WTC11 (cell line): ENCODE data around the gene ERCC8. TPM values are rescaled to one million over a fixed set of nuclear protein-coding genes. Genes with fewer than 3 reads are reported as not detected.

Source experiments
- ATAC-seq: fragments of 200-7000 bp; cut with Tn5 transposase; 2 replicates; pipeline ENCODE4 v1.10.0; 2021; ENCODE audit warnings: mild to moderate bottlenecking, moderate library complexity
- CTCF ChIA-PET: fragments of 300-600 bp; sonication (Branson Sonifier 250); formaldehyde crosslinking; loops from one replicate; lab custom pipeline; 2021; ENCODE audit warnings: antibody characterized with exemption; lab: Charles Lee
- POLR2A ChIA-PET: fragments of 350-600 bp; sonication (Branson Sonifier 250); formaldehyde crosslinking; loops from one replicate; lab custom pipeline; 2021; ENCODE audit warnings: antibody characterized with exemption; lab: Charles Lee
- DNase-seq: peaks from one replicate; pipeline ENCODE4 v3.0.0; 2021; ENCODE audit warnings: low spot score
- H3K27ac Mint-ChIP-seq: 2 replicates; pipeline ENCODE4 v1.8.0; 2021; ENCODE audit warnings: mixed read lengths
- H3K27me3 Mint-ChIP-seq: 2 replicates; pipeline ENCODE4 v1.8.0; 2021; ENCODE audit warnings: low read depth, mild to moderate bottlenecking, moderate library complexity, mixed read lengths
- H3K36me3 Mint-ChIP-seq: 2 replicates; pipeline ENCODE4 v1.8.0; 2021; ENCODE audit warnings: mixed read lengths
- H3K4me1 Mint-ChIP-seq: 2 replicates; pipeline ENCODE4 v1.8.0; 2022; ENCODE audit warnings: mixed read lengths
- H3K4me3 Mint-ChIP-seq: 2 replicates; pipeline ENCODE4 v1.8.0; 2021; ENCODE audit warnings: mild to moderate bottlenecking, moderate library complexity, mixed read lengths
- H3K9me3 Mint-ChIP-seq: 2 replicates; pipeline ENCODE4 v1.8.0; 2021; ENCODE audit warnings: mixed read lengths
- ATF1 ChIP-seq: sonication (generic); formaldehyde crosslinking; IDR thresholded peaks from 2 replicates; pipeline ENCODE4 v1.8.1; 2023; ENCODE audit warnings: mild to moderate bottlenecking, moderate library complexity, missing genetic modification reagents
- FOXJ3 ChIP-seq: sonication (generic); formaldehyde crosslinking; IDR thresholded peaks from 2 replicates; pipeline ENCODE4 v1.9.0; 2021; ENCODE audit warnings: missing genetic modification reagents, mild to moderate bottlenecking, borderline replicate concordance
- FOXK1 ChIP-seq: sonication (generic); formaldehyde crosslinking; IDR thresholded peaks from 2 replicates; pipeline ENCODE4 v1.8.0; 2022; ENCODE audit warnings: mild to moderate bottlenecking, moderate library complexity, missing genetic modification reagents
- FOXP1 ChIP-seq: sonication (generic); formaldehyde crosslinking; IDR thresholded peaks from 2 replicates; pipeline ENCODE4 v1.8.0; 2022; ENCODE audit warnings: missing genetic modification reagents, mild to moderate bottlenecking, moderate library complexity, borderline replicate concordance
- GRHL2 ChIP-seq: fragments of 250-450 bp; sonication (Bioruptor Pico); IDR thresholded peaks from 2 replicates; pipeline ENCODE4 v1.8.0; 2022; ENCODE audit warnings: mild to moderate bottlenecking, moderate library complexity; ENCODE audit not compliant: insufficient replicate concordance, severe bottlenecking
- MXD4 ChIP-seq: fragments of 250-450 bp; sonication (Bioruptor Pico); IDR thresholded peaks from 2 replicates; pipeline ENCODE4 v1.8.0; 2021; ENCODE audit warnings: mild to moderate bottlenecking, moderate library complexity, borderline replicate concordance
- PRRX2 ChIP-seq: fragments of 250-450 bp; sonication (Bioruptor Pico); IDR thresholded peaks from 2 replicates; pipeline ENCODE4 v1.8.0; 2021; ENCODE audit warnings: mild to moderate bottlenecking
- RELA ChIP-seq: sonication (generic); formaldehyde crosslinking; IDR thresholded peaks from 2 replicates; pipeline ENCODE4 v1.8.1; 2022; ENCODE audit warnings: missing genetic modification reagents, mild to moderate bottlenecking, borderline replicate concordance
- SMAD3 ChIP-seq: sonication (generic); formaldehyde crosslinking; IDR thresholded peaks from 2 replicates; pipeline ENCODE4 v1.8.0; 2022; ENCODE audit warnings: missing genetic modification reagents, mild to moderate bottlenecking, borderline replicate concordance
- TEAD4 ChIP-seq: sonication (generic); formaldehyde crosslinking; IDR thresholded peaks from 2 replicates; pipeline ENCODE4 v1.8.0; 2022; ENCODE audit warnings: mild to moderate bottlenecking, missing genetic modification reagents
- ZNF121 ChIP-seq: sonication (generic); formaldehyde crosslinking; IDR thresholded peaks from 2 replicates; pipeline ENCODE4 v1.8.0; 2023; ENCODE audit warnings: missing genetic modification reagents
- ZNF138 ChIP-seq: sonication (generic); formaldehyde crosslinking; conservative IDR thresholded peaks from 2 replicates; pipeline ENCODE4 v1.8.1; 2022; ENCODE audit warnings: mild to moderate bottlenecking, moderate library complexity, missing genetic modification reagents
- ZNF423 ChIP-seq: fragments of 250-450 bp; sonication (Bioruptor Pico); IDR thresholded peaks from 2 replicates; pipeline ENCODE4 v2.1.2; 2022; ENCODE audit warnings: mild to moderate bottlenecking, moderate library complexity
- ZNF671 ChIP-seq: fragments of 250-450 bp; sonication (Bioruptor Pico); IDR thresholded peaks from 2 replicates; pipeline ENCODE4 v1.8.0; 2021; ENCODE audit warnings: mild to moderate bottlenecking
- total RNA-seq: library from RNA; stranded (reverse); gene quantifications from 3 replicates; pipeline ENCODE4 v1.2.3, GENCODE V29; 2021
- TF ChIP-seq, protein P1 (sequence below): sonication (generic); formaldehyde crosslinking; IDR thresholded peaks from 2 replicates; pipeline ENCODE4 v1.8.1; 2023; ENCODE audit warnings: mild to moderate bottlenecking, missing genetic modification reagents, moderate library complexity
- TF ChIP-seq, protein P2 (sequence below): fragments of 250-450 bp; sonication (Bioruptor Pico); IDR thresholded peaks from 2 replicates; pipeline ENCODE4 v1.9.0; 2021; ENCODE audit warnings: mild to moderate bottlenecking
- TF ChIP-seq, protein P3 (sequence below): sonication (generic); formaldehyde crosslinking; IDR thresholded peaks from 2 replicates; pipeline ENCODE4 v1.8.0; 2022; ENCODE audit warnings: mild to moderate bottlenecking, missing genetic modification reagents
- TF ChIP-seq, protein P4 (sequence below): fragments of 250-450 bp; sonication (Bioruptor Pico); IDR thresholded peaks from 2 replicates; pipeline ENCODE4 v1.9.0; 2021; ENCODE audit warnings: mild to moderate bottlenecking, borderline replicate concordance
- TF ChIP-seq, protein P5 (sequence below): sonication (generic); formaldehyde crosslinking; IDR thresholded peaks from 2 replicates; pipeline ENCODE4 v1.8.1; 2022; ENCODE audit warnings: low read depth, mild to moderate bottlenecking, moderate library complexity, missing genetic modification reagents, borderline replicate concordance
- TF ChIP-seq, protein P6 (sequence below): sonication (generic); formaldehyde crosslinking; IDR thresholded peaks from 2 replicates; pipeline ENCODE4 v1.8.0; 2022; ENCODE audit warnings: missing genetic modification reagents

The ERCC8 gene
- total RNA-seq, 1 experiment from 2014 or later: 14.6 TPM

DNA sequence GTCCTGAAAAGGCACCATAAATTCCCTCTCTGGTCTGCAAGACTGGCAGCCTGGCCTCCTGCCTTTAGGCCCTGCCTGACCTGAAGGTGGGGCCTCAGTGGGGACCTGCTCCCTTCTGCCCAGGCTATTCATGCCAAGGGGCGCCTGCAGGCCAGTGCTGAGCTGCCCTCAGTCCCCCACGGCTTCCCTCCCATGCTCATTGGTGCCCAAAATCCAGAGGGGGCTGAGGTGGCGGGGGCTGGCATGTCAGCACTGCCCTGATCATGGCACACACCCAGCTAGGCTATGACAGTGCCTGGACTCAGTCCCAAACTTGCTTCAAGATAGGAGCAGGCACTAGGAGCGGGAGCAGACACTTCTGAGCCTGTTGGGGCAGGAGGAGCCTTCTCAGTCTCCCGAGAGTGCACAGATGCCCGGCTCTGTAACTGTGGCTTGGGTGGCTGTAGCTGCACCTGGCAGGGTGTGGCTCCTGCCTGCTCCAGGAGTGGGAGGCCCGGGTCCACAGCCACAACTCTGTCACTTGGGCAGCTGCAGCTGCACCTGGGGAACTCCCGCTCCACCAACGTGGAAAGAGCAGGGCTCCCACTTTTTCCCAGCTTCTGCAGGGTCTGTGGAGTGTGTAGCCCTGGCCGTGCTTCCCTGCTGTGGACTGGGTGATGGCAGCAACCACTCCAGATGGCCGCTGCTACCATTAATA, 49.2 kb upstream of the ERCC8 start (continued):
- TF ChIP-seq, protein P1, sequence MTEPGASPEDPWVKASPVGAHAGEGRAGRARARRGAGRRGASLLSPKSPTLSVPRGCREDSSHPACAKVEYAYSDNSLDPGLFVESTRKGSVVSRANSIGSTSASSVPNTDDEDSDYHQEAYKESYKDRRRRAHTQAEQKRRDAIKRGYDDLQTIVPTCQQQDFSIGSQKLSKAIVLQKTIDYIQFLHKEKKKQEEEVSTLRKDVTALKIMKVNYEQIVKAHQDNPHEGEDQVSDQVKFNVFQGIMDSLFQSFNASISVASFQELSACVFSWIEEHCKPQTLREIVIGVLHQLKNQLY (CRISPR knock-in tag): no peak
- TF ChIP-seq MXD4 (CRISPR knock-in tag) (no peak), PRRX2 (CRISPR knock-in tag) (no peak)
- TF ChIP-seq, protein P2, sequence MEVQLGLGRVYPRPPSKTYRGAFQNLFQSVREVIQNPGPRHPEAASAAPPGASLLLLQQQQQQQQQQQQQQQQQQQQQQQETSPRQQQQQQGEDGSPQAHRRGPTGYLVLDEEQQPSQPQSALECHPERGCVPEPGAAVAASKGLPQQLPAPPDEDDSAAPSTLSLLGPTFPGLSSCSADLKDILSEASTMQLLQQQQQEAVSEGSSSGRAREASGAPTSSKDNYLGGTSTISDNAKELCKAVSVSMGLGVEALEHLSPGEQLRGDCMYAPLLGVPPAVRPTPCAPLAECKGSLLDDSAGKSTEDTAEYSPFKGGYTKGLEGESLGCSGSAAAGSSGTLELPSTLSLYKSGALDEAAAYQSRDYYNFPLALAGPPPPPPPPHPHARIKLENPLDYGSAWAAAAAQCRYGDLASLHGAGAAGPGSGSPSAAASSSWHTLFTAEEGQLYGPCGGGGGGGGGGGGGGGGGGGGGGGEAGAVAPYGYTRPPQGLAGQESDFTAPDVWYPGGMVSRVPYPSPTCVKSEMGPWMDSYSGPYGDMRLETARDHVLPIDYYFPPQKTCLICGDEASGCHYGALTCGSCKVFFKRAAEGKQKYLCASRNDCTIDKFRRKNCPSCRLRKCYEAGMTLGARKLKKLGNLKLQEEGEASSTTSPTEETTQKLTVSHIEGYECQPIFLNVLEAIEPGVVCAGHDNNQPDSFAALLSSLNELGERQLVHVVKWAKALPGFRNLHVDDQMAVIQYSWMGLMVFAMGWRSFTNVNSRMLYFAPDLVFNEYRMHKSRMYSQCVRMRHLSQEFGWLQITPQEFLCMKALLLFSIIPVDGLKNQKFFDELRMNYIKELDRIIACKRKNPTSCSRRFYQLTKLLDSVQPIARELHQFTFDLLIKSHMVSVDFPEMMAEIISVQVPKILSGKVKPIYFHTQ (CRISPR knock-in tag): no peak

DNA sequence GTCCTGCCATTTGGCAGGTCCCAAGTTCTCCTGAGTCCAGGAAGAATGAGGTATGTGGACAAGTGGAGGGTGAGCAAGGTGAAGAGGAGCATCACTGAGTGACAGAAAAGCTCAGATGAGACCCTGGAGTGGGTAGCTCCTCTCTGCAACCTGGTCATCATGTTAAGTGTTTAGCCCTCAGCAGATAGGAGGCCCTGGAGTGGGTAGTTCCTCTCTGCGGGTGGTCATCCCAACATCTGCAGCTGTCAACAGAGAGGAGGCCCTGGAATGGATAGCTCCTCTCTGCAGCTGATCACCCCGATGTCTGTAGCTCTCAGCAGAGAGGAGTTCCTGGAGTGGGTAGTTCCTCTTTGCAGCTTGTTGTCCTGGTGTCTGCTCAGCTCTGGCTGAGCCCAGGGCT, 48.6 kb upstream of the ERCC8 start:
- H3K36me3 Mint-ChIP-seq: peaks cover 30% of the 10 kb centered on the region
- no peak for ATAC-seq

DNA sequence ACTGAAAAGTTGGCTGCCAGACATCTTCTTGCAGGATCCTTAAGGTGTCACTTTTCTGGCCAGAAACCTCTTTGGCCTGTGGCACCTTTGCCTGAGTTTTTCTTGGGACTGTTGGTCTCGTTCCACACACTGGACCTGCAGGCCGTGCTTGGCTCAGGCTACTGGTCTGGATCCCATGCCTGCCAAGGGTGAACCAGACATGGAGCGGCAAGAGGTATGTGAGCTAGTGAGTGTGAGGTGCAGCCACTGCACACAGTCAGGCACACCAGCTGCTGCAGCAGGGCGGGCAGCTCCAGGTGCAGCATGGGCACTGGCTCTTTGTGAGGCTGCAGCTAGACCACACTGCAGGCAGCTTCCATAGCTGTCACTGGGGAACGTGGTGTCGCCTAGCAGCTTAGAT, 48.0 kb upstream of the ERCC8 start:
- H3K36me3 Mint-ChIP-seq: peaks cover 30% of the 10 kb centered on the region
- ATAC-seq: no peak
- no peak overlapping the region for H3K27ac Mint-ChIP-seq
- no peaks in the 10 kb centered on the region for H3K27me3 Mint-ChIP-seq
- DNase-seq: no peak
- no peaks in the 10 kb centered on the region for H3K4me1 Mint-ChIP-seq
- H3K9me3 Mint-ChIP-seq: peaks cover 40% of the 10 kb centered on the region
- no peak overlapping the region for H3K4me3 Mint-ChIP-seq
- ChIA-PET POLR2A (no interaction called here), CTCF (no interaction called here)
- TF ChIP-seq ZNF138 (CRISPR knock-in tag): no peak
- TF ChIP-seq, protein P3, sequence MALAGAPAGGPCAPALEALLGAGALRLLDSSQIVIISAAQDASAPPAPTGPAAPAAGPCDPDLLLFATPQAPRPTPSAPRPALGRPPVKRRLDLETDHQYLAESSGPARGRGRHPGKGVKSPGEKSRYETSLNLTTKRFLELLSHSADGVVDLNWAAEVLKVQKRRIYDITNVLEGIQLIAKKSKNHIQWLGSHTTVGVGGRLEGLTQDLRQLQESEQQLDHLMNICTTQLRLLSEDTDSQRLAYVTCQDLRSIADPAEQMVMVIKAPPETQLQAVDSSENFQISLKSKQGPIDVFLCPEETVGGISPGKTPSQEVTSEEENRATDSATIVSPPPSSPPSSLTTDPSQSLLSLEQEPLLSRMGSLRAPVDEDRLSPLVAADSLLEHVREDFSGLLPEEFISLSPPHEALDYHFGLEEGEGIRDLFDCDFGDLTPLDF: no peak
- TF ChIP-seq, protein P4, sequence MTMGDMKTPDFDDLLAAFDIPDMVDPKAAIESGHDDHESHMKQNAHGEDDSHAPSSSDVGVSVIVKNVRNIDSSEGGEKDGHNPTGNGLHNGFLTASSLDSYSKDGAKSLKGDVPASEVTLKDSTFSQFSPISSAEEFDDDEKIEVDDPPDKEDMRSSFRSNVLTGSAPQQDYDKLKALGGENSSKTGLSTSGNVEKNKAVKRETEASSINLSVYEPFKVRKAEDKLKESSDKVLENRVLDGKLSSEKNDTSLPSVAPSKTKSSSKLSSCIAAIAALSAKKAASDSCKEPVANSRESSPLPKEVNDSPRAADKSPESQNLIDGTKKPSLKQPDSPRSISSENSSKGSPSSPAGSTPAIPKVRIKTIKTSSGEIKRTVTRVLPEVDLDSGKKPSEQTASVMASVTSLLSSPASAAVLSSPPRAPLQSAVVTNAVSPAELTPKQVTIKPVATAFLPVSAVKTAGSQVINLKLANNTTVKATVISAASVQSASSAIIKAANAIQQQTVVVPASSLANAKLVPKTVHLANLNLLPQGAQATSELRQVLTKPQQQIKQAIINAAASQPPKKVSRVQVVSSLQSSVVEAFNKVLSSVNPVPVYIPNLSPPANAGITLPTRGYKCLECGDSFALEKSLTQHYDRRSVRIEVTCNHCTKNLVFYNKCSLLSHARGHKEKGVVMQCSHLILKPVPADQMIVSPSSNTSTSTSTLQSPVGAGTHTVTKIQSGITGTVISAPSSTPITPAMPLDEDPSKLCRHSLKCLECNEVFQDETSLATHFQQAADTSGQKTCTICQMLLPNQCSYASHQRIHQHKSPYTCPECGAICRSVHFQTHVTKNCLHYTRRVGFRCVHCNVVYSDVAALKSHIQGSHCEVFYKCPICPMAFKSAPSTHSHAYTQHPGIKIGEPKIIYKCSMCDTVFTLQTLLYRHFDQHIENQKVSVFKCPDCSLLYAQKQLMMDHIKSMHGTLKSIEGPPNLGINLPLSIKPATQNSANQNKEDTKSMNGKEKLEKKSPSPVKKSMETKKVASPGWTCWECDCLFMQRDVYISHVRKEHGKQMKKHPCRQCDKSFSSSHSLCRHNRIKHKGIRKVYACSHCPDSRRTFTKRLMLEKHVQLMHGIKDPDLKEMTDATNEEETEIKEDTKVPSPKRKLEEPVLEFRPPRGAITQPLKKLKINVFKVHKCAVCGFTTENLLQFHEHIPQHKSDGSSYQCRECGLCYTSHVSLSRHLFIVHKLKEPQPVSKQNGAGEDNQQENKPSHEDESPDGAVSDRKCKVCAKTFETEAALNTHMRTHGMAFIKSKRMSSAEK (CRISPR knock-in tag): no peak
- no peak for TF ChIP-seq FOXP1
- no peak for TF ChIP-seq ATF1
- TF ChIP-seq ZNF671 (CRISPR knock-in tag): no peak
- no peak for TF ChIP-seq RELA
- TF ChIP-seq, protein P5, sequence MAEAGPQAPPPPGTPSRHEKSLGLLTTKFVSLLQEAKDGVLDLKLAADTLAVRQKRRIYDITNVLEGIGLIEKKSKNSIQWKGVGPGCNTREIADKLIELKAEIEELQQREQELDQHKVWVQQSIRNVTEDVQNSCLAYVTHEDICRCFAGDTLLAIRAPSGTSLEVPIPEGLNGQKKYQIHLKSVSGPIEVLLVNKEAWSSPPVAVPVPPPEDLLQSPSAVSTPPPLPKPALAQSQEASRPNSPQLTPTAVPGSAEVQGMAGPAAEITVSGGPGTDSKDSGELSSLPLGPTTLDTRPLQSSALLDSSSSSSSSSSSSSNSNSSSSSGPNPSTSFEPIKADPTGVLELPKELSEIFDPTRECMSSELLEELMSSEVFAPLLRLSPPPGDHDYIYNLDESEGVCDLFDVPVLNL (CRISPR knock-in tag): no peak
- TF ChIP-seq, protein P6, sequence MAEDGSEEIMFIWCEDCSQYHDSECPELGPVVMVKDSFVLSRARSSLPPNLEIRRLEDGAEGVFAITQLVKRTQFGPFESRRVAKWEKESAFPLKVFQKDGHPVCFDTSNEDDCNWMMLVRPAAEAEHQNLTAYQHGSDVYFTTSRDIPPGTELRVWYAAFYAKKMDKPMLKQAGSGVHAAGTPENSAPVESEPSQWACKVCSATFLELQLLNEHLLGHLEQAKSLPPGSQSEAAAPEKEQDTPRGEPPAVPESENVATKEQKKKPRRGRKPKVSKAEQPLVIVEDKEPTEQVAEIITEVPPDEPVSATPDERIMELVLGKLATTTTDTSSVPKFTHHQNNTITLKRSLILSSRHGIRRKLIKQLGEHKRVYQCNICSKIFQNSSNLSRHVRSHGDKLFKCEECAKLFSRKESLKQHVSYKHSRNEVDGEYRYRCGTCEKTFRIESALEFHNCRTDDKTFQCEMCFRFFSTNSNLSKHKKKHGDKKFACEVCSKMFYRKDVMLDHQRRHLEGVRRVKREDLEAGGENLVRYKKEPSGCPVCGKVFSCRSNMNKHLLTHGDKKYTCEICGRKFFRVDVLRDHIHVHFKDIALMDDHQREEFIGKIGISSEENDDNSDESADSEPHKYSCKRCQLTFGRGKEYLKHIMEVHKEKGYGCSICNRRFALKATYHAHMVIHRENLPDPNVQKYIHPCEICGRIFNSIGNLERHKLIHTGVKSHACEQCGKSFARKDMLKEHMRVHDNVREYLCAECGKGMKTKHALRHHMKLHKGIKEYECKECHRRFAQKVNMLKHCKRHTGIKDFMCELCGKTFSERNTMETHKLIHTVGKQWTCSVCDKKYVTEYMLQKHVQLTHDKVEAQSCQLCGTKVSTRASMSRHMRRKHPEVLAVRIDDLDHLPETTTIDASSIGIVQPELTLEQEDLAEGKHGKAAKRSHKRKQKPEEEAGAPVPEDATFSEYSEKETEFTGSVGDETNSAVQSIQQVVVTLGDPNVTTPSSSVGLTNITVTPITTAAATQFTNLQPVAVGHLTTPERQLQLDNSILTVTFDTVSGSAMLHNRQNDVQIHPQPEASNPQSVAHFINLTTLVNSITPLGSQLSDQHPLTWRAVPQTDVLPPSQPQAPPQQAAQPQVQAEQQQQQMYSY (CRISPR knock-in tag): no peak
- no peak for TF ChIP-seq ZNF423 (CRISPR knock-in tag)
- TF ChIP-seq FOXJ3 (CRISPR knock-in tag): no peak

More for the DNA sequence above, 48.6 kb upstream of the ERCC8 start:
- TF ChIP-seq SMAD3 (no peak), GRHL2 (CRISPR knock-in tag) (no peak), ZNF121 (CRISPR knock-in tag) (no peak), TEAD4 (no peak), ATF1 (no peak), FOXK1 (CRISPR knock-in tag) (no peak)
- Mint-ChIP-seq H3K27ac (no peak overlapping the region), H3K4me1 (no peaks in the 10 kb centered on the region), H3K27me3 (no peaks in the 10 kb centered on the region), H3K4me3 (no peak overlapping the region), H3K9me3 (peaks cover 35% of the 10 kb centered on the region)
- CTCF ChIA-PET: no interaction called here
- POLR2A ChIA-PET: no interaction called here
- no peak for DNase-seq
